Hepatocyte (in vitro differentiated cells): Measurements from ENCODE around the gene AVPR1B. TPM values are rescaled to one million over a fixed set of nuclear protein-coding genes. Genes with fewer than 3 reads are reported as not detected.

Source experiments
- DNase-seq: peaks from one replicate; pipeline ENCODE4 v3.0.0-alpha.2; 2016; ENCODE audit warnings: low spot score
- H2AFZ ChIP-seq: fragments of 200-600 bp; sonication (generic); 2 replicates; pipeline ENCODE4 v1.6.0; 2016; ENCODE audit warnings: antibody characterized with exemption, mild to moderate bottlenecking
- H3K27ac ChIP-seq: fragments of 200-600 bp; sonication (generic); 2 replicates; pipeline ENCODE4 v1.5.1; 2016; ENCODE audit warnings: mild to moderate bottlenecking
- H3K27me3 ChIP-seq: fragments of 200-600 bp; sonication (generic); 2 replicates; pipeline ENCODE4 v1.6.1; 2016
- H3K36me3 ChIP-seq: fragments of 200-600 bp; sonication (generic); replicated peaks from 2 replicates; pipeline ENCODE4 v1.5.1; 2016; ENCODE audit warnings: low read depth; ENCODE audit not compliant: insufficient read depth
- H3K4me1 ChIP-seq: fragments of 200-600 bp; sonication (generic); 2 replicates; pipeline ENCODE4 v1.5.1; 2016; ENCODE audit warnings: mild to moderate bottlenecking, moderate library complexity; ENCODE audit not compliant: insufficient read depth
- H3K4me2 ChIP-seq: fragments of 200-600 bp; sonication (generic); 2 replicates; pipeline ENCODE4 v1.6.0; 2016
- H3K4me3 ChIP-seq: fragments of 200-600 bp; sonication (generic); 2 replicates; pipeline ENCODE4 v1.5.1; 2016; ENCODE audit warnings: mild to moderate bottlenecking
- H3K79me2 ChIP-seq: fragments of 200-600 bp; sonication (generic); 2 replicates; pipeline ENCODE4 v1.6.0; 2017; ENCODE audit warnings: mild to moderate bottlenecking
- H3K9me2 ChIP-seq: fragments of 200-600 bp; sonication (generic); replicated peaks from 2 replicates; pipeline ENCODE4 v1.6.0; 2017; ENCODE audit warnings: mild to moderate bottlenecking; ENCODE audit not compliant: insufficient read depth
- H3K9me3 ChIP-seq: fragments of 200-600 bp; sonication (generic); 2 replicates; pipeline ENCODE4 v1.5.1; 2016; ENCODE audit warnings: low read depth, mild to moderate bottlenecking
- H4K20me1 ChIP-seq: fragments of 200-600 bp; sonication (generic); 2 replicates; pipeline ENCODE4 v1.6.0; 2016; ENCODE audit warnings: mild to moderate bottlenecking; ENCODE audit not compliant: insufficient read depth, poor library complexity, severe bottlenecking
- EZH2 ChIP-seq: fragments of 200-600 bp; sonication (generic); IDR thresholded peaks from 2 replicates; pipeline ENCODE4 v1.6.1; 2016; ENCODE audit warnings: antibody characterized with exemption, mild to moderate bottlenecking, borderline replicate concordance
- EZH2phosphoT487 ChIP-seq: fragments of 200-600 bp; sonication (generic); IDR thresholded peaks from one replicate; pipeline ENCODE4 v1.6.1; 2018; ENCODE audit warnings: antibody characterized with exemption, mild to moderate bottlenecking, low read depth, moderate library complexity; ENCODE audit not compliant: unreplicated experiment, severe bottlenecking
- WGBS: methylation state at CpG from one replicate; pipeline ENCODE4 v1.1.6; 2016; ENCODE audit warnings: low lambda C conversion rate; ENCODE audit errors: missing lambda C conversion rate; 5-methylcytosine and 5-hydroxymethylcytosine counted together
- polyA plus RNA-seq: library from polyadenylated mRNA; unstranded; fragments of >200 nt; fragmentation: Nextera tagmentation; extraction: Ambion mirVana; gene quantifications from 2 replicates; pipeline ENCODE4 v1.2.1, GENCODE V29; 2016
- total RNA-seq: library from RNA; depleted of rRNA; stranded (reverse); fragments of >200 nt; gene quantifications from 2 replicates; pipeline ENCODE4 v1.2.3, GENCODE V29; 2014
- TF ChIP-seq, protein P1 (sequence below): fragments of 200-600 bp; sonication (generic); IDR thresholded peaks from 2 replicates; pipeline ENCODE4 v1.5.1; 2016; ENCODE audit warnings: antibody characterized with exemption, mild to moderate bottlenecking; ENCODE audit not compliant: poor library complexity

Gene AVPR1B
- total and polyA plus RNA-seq, 2 experiments from 2014 or later, result not detected

DNA sequence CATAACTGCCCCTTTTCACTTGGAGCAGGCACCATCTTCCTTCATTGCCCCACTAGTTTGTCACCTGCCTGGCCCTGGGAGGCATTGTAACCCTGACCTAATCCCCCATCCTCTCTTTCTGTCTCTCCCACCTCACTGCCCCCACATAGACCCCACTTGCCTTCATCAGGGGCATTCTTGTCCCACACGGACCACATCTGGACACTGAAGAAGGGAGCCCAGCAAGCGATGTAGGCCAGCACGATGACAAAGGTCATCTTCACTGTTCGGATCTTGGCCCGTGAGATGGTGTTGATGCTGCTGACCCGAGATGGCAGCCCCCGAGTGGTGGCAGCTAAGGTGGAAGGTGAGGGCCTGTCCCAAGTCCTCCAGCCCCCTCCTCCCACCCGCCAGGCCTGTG is 1.4 kb downstream of the AVPR1B start:
- DNase-seq, result no peak
- TF ChIP-seq, protein P1, sequence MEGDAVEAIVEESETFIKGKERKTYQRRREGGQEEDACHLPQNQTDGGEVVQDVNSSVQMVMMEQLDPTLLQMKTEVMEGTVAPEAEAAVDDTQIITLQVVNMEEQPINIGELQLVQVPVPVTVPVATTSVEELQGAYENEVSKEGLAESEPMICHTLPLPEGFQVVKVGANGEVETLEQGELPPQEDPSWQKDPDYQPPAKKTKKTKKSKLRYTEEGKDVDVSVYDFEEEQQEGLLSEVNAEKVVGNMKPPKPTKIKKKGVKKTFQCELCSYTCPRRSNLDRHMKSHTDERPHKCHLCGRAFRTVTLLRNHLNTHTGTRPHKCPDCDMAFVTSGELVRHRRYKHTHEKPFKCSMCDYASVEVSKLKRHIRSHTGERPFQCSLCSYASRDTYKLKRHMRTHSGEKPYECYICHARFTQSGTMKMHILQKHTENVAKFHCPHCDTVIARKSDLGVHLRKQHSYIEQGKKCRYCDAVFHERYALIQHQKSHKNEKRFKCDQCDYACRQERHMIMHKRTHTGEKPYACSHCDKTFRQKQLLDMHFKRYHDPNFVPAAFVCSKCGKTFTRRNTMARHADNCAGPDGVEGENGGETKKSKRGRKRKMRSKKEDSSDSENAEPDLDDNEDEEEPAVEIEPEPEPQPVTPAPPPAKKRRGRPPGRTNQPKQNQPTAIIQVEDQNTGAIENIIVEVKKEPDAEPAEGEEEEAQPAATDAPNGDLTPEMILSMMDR, result no peak
- TF ChIP-seq EZH2 (no peak), EZH2phosphoT487 (no peak)
- WGBS, result 96% methylated on average over 8 of the region's 8 CpGs
- Histone ChIP-seq H3K4me3 (no peak overlapping the region), H3K27ac (no peak overlapping the region), H3K4me1 (no peaks in the 10 kb centered on the region), H4K20me1 (no peaks in the 10 kb centered on the region), H3K4me2 (no peak overlapping the region), H2AFZ (no peak overlapping the region), H3K9me2 (no peaks in the 10 kb centered on the region), H3K9me3 (no peaks in the 10 kb centered on the region), H3K79me2 (no peaks in the 10 kb centered on the region), H3K36me3 (no peaks in the 10 kb centered on the region), H3K27me3 (peaks cover 21% of the 10 kb centered on the region)

DNA sequence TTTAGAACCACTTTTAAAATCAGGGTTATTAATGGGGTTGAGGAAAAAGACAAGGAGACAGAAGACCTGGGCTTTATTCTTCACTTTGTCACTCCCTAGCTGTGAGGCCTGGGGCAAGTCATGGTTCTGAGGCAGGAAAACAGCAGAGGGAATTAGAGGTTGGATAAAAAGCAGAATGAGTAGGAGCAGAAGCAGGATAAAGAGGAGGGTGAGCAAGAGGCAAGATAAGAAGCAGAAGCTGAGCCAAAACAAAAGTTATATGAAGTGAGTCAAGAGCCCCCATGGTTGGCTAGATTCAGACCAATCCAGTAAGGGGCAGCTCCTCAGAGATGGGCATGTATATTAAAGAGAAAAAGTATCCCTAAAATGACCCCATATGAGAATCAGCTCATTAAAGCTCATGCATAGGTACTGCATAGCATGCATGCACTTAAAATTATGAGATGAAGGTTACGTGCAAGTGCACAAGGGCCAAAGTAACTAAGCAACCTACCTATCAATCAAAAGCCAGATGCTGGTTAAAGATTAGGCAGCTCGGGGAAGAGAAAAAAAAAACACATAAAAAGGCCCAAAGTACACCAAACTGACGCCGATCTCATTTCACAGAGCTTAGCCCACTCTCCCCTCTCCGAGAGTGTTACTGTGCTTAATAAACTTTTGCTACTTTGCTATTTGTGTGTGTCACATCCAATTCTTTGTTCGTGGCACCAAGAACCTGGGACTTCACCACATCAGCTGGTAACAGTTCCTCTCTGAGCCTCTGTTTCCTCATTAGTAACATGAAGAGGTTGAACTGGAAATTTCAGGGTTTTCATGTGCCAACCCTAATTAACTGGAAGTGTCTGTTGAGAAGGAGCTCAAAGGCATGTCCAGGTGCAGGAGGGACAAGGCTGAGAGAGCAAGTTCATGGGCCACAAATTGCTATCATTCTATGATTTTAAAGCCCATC is 2.2 kb downstream of the AVPR1B start:
- no peak for DNase-seq
- Histone ChIP-seq H3K79me2 (no peaks in the 10 kb centered on the region), H2AFZ (no peak overlapping the region), H4K20me1 (no peaks in the 10 kb centered on the region), H3K27me3 (peaks cover 21% of the 10 kb centered on the region), H3K4me1 (no peaks in the 10 kb centered on the region), H3K27ac (no peak overlapping the region), H3K4me3 (no peak overlapping the region), H3K36me3 (no peaks in the 10 kb centered on the region), H3K4me2 (no peak overlapping the region), H3K9me3 (no peaks in the 10 kb centered on the region), H3K9me2 (no peaks in the 10 kb centered on the region)
- TF ChIP-seq EZH2, result no peak
- 64% methylated on average over 6 of the region's 6 CpGs for WGBS

DNA sequence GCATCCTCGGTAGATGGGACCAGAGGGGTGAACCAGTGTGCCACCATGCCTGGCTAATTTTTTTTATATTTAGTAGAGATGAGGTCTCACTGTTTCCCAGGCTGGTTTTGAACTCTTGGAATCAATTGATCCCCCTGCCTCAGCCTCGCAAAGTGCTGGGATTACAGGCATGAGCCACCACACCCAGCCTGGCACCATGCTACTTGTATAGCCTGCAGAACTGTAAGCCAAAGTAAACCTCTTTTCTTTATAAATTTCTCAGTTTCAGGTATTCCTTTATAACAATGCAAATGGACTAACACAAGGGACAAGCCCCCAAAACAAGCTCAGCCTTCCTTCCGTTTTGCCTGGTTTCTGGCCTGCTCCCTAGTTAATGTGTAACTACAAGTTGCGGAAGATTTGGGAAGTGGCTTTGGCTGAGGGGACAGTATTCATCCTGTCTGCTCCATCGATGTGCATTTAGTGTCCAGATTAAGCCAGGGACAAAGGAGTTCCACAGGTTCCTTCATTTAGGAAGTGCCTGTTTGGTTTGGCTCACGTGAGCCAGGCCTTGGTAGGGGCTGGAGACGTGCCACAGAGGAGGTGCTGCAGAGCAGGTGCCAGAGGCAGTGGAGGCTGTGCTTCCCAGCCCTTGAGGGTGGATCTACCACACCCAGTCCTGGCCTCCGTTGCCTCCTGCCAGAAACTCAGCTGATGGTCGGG is 4.4 kb downstream of the AVPR1B start:
- no peak overlapping the region for H3K27ac ChIP-seq
- 63% methylated on average over 9 of the region's 9 CpGs for WGBS
- DNase-seq, result no peak

More for the DNA sequence above, 4.4 kb downstream of the AVPR1B start:
- H3K9me2 ChIP-seq, result no peaks in the 10 kb centered on the region
- no peaks in the 10 kb centered on the region for H4K20me1 ChIP-seq
- H3K27me3 ChIP-seq, result peaks cover 13% of the 10 kb centered on the region
- H3K4me1 ChIP-seq, result no peaks in the 10 kb centered on the region
- H3K4me2 ChIP-seq, result no peak overlapping the region
- H3K36me3 ChIP-seq, result no peaks in the 10 kb centered on the region
- no peaks in the 10 kb centered on the region for H3K79me2 ChIP-seq
- H3K4me3 ChIP-seq, result no peak overlapping the region
- no peaks in the 10 kb centered on the region for H3K9me3 ChIP-seq
- TF ChIP-seq, protein P1, result no peak
- no peak for TF ChIP-seq EZH2
- no peak for TF ChIP-seq EZH2phosphoT487
- no peak overlapping the region for H2AFZ ChIP-seq
